Pancreas (tissue), 10 donors: ENCODE measurements around the gene PJA2. TPM values are rescaled to one million over a fixed set of nuclear protein-coding genes. Genes with fewer than 3 reads are reported as not detected.
A peak's percentile ranks its signal among the peaks of the same experiment; 100 is the strongest.

Experiments
- ATAC-seq, 4 donors: fragments of 200-7000 bp; cut with Tn5 transposase; one replicate each; pipeline versions ENCODE4 v1.8.0 to v1.9.1; 2020; ENCODE audit warnings: mild to moderate bottlenecking in 4 of 4, moderate library complexity in 4 of 4
- DNase-seq, 6 donors: peaks; one replicate each; pipeline ENCODE4 v3.0.0-alpha.2; 2020
- FAIRE-seq: peaks from 2 replicates; lab custom pipeline; 2012; peaks lifted over from hg19 to GRCh38; lab: Jason Lieb, UNC
- H3K27ac ChIP-seq, 4 donors: fragments of 200-600 bp; sonication (generic); 1 replicate in 3 of 4; 2 replicates in 1 of 4; pipeline versions ENCODE4 v1.5.0 to v1.8.0; 2020
- H3K27me3 ChIP-seq, 4 donors: fragments of 200-600 bp; one replicate each; pipeline ENCODE4 v1.8.0; 2021
- H3K36me3 ChIP-seq, 3 donors: fragments of 200-600 bp; sonication (generic) in 1 of 3; one replicate each; pipeline versions ENCODE4 v1.5.0 to v1.8.0; 2020 to 2021
- H3K4me1 ChIP-seq, 3 donors: fragments of 200-600 bp; one replicate each; pipeline ENCODE4 v1.8.0; 2021
- H3K4me3 ChIP-seq, 4 donors: fragments of 200-600 bp; sonication (generic) in 2 of 4; one replicate each; pipeline versions ENCODE4 v1.5.0 to v1.8.0; 2020 to 2021
- H3K9me3 ChIP-seq, 4 donors: fragments of 200-600 bp; one replicate each; pipeline ENCODE4 v1.8.0; 2021
- WGBS, 2 donors: extraction: QIAGEN DNeasy Blood & Tissue Kit; methylation state at CpG; one replicate each; pipeline ENCODE4 v1.1.7; 2013; 5-methylcytosine and 5-hydroxymethylcytosine counted together
- intact Hi-C, 3 donors: fragments of 100-400 bp; cut with DNase I; formaldehyde crosslinking; loops; one replicate each; pipeline versions ENCODE4 v1.11.1 to v1.14.2; 2022
- polyA plus RNA-seq, 2 donors: library from polyadenylated mRNA; stranded (reverse); fragments of 200-250 nt; gene quantifications; one replicate each; pipeline ENCODE4 v1.2.3, GENCODE V29; 2013
- total RNA-seq, 6 donors: library from RNA; stranded (reverse); fragmentation: NEBNext Ultra II Directional in 4 of 6; extraction: Animal tissue kit (Norgen Biotek cat#: 25700) in 4 of 6; gene quantifications; one replicate each; pipeline versions ENCODE4 v1.2.1 to v1.2.4, GENCODE V29; 2021 to 2023
- TF ChIP-seq, protein P1 (sequence below), 4 donors: fragments of 200-600 bp; sonication (generic) in 3 of 4; IDR thresholded peaks; one replicate each; pipeline versions ENCODE4 v1.5.0 to v1.8.0; 2021; ENCODE audit warnings: antibody characterized with exemption in 4 of 4
- donor health status: healthy with polysubstance abuse.
- donor health status: DM: no; HTN: no; CAD: no; lungs with moderate emphysema.
- donor health status: DM: no; HTN: no; CAD: no.
- donor health status: control.
- donor health status: control.
- donor health status: Bipolar disorder and iron deficiency.
- donor health status: DM: yes; HTN: yes; CAD: no.
- donor health status: DM: no; HTN: no; CAD: no.
- donor health status: DM: no; HTN: no; CAD: no.
- donor health status: DM: yes; HTN: yes; CAD: no.

The PJA2 gene
- total and polyA plus RNA-seq, 8 donors: 10.4 to 49.7 (median 31.1) TPM

DNA sequence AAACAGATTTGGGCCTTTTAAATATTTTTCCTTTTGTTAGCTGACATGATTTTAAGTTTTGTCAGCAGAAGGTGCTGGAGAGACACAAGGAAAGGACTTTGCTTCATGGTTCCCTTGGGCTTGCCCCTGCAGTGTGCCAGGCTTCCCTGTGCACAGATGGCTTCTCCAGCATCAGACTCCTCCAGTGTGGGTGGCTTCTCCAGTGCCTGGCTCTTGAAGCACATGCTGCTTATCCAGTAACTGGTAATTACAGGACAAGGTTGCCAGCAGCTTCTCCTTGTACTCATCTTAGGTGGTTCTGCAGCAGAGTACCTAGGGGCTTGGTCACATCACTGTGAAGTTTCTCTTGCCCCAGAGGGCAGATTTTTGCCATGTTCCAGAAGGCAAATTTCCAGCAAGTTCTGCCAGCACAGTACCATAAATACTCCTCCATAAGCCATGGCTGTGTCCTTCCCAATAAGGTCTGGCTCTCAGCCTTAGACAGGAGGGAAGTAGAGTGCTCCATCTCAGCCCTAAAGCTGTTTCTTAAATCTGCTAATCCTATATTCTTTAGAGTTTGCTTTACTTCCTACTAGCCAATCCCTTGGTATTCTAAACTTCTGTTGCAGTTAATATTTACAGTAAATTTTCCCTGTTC lies 62.4 kb downstream of the PJA2 start:
- DNase-seq: no peak
- TF ChIP-seq, protein P1, sequence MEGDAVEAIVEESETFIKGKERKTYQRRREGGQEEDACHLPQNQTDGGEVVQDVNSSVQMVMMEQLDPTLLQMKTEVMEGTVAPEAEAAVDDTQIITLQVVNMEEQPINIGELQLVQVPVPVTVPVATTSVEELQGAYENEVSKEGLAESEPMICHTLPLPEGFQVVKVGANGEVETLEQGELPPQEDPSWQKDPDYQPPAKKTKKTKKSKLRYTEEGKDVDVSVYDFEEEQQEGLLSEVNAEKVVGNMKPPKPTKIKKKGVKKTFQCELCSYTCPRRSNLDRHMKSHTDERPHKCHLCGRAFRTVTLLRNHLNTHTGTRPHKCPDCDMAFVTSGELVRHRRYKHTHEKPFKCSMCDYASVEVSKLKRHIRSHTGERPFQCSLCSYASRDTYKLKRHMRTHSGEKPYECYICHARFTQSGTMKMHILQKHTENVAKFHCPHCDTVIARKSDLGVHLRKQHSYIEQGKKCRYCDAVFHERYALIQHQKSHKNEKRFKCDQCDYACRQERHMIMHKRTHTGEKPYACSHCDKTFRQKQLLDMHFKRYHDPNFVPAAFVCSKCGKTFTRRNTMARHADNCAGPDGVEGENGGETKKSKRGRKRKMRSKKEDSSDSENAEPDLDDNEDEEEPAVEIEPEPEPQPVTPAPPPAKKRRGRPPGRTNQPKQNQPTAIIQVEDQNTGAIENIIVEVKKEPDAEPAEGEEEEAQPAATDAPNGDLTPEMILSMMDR (IDR thresholded peaks at IDR 0.05): no peak
- peak in 3 of 4 donors; percentile 27 to 58 (median 55) for ATAC-seq
- Histone ChIP-seq H3K36me3 (peaks cover 0 to 16% (median 4%) of the 10 kb centered on the region in 3 donors), H3K27ac (no peak overlapping the region), H3K4me3 (no peak overlapping the region), H3K9me3 (no peaks in the 10 kb centered on the region), H3K27me3 (no peaks in the 10 kb centered on the region), H3K4me1 (no peaks in the 10 kb centered on the region)
- intact Hi-C loops: no loop called here
- no peak for FAIRE-seq

DNA sequence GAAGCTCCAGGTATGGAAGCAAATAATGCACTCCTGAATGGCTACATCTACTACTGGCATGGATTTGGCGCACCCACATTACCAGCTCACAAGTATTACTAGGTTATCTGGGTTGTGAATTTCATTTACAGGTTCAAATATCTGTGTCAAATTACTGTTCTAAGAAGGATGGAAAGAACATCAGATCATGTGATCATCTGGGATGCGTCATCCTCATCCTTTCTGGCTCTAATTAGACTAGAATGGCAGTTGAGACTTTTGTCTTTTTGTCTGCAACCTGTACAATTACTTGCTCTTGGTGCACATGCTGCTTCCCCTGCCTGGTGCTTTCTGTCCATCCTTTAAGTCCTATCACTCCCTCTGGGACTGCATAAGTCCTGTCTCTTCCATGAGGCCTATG lies 64.1 kb downstream of the PJA2 start:
- Histone ChIP-seq H3K36me3 (peaks cover 0 to 16% (median 4%) of the 10 kb centered on the region in 3 donors), H3K27me3 (no peaks in the 10 kb centered on the region), H3K27ac (no peak overlapping the region), H3K9me3 (no peaks in the 10 kb centered on the region), H3K4me1 (no peaks in the 10 kb centered on the region), H3K4me3 (no peak overlapping the region)
- intact Hi-C loops: no loop called here
- TF ChIP-seq, protein P1 (IDR thresholded peaks at IDR 0.05): no peak
- DNase-seq (no peak), ATAC-seq (no peak), FAIRE-seq (no peak)
- 96 to 98% methylated on average over 2 of the region's 2 CpGs for WGBS, 2 donors

DNA sequence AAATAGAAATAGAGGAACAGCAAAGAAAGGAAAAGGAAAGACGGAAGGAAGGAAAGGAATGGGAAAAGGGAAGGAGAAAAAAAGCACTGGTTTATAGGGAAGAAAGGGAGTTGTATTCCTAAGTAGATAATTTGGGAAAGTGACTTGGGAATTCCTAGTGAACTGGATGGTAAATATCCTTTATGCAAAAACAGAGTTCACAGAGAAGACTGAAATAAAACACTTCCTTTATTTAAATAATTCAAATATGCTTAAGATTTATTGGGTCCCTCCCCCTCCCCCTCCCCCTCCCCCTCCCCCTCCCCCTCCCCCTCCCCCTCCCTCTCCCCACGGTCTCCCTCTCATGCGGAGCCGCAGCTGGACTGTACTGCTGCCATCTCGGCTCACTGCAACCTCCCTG lies 69.4 kb downstream of the PJA2 start:
- WGBS, 2 donors: 71 to 87% methylated on average over 1 to 3 of the region's 5 CpGs
- intact Hi-C loops: no loop called here
- Histone ChIP-seq H3K9me3 (no peaks in the 10 kb centered on the region), H3K4me3 (no peak overlapping the region), H3K27ac (no peak overlapping the region), H3K4me1 (no peaks in the 10 kb centered on the region), H3K27me3 (no peaks in the 10 kb centered on the region), H3K36me3 (peaks cover 0 to 22% (median 4%) of the 10 kb centered on the region in 3 donors)
- DNase-seq: no peak
- TF ChIP-seq, protein P1 (IDR thresholded peaks at IDR 0.05): no peak
- no peak for FAIRE-seq
- ATAC-seq: no peak

DNA sequence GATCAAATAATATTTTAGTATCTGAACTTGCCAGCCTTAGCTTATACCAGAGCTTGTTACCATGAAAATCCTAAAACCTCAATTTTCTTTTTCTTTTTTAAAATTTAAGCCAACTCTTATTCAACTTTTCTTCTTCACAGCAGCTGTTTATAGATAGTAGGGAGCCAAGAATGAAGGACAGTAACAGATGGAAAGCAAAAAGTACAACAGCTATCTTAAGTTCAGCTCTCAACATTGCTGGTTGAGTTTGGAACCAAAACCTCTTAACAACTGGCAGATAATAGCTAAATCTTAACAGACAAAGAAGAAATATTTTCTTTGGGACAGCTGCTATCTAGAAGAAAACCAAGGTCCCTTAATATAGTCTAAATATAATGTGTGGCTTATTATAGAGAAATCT lies 74.7 kb downstream of the PJA2 start:
- no peak overlapping the region for H3K27ac ChIP-seq
- TF ChIP-seq, protein P1 (IDR thresholded peaks at IDR 0.05): no peak
- intact Hi-C loops: no loop called here
- DNase-seq (no peak), ATAC-seq (no peak), FAIRE-seq (no peak)
- H3K9me3 ChIP-seq: no peaks in the 10 kb centered on the region
- no peak overlapping the region for H3K4me3 ChIP-seq
- no peaks in the 10 kb centered on the region for H3K27me3 ChIP-seq
- peaks cover 0 to 6% (median 2%) of the 10 kb centered on the region in 3 donors for H3K36me3 ChIP-seq
- no peaks in the 10 kb centered on the region for H3K4me1 ChIP-seq

DNA sequence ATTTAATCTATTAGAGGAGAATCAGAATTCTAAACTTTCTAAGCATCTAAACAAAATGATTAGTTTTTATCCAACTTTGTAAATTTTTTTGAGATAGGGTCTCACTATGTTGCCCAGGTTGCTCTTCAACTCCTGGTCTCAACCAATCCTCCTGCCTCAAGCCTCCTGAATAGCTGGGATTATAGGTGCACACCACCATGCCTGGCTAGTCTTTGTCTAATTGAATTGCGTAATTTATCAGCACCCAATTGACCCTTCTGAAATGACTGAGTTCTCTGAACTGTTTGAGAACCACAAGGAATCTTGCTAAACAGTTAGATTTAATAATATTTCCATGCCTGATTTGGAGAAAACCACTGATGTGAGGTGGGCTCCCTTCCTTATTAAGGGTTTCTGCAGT lies 75.7 kb downstream of the PJA2 start:
- no peaks in the 10 kb centered on the region for H3K4me1 ChIP-seq
- 96 to 100% methylated on average over 1 of the region's 1 CpG for WGBS, 2 donors
- intact Hi-C loops: no loop called here
- no peak overlapping the region for H3K4me3 ChIP-seq
- TF ChIP-seq, protein P1 (IDR thresholded peaks at IDR 0.05): no peak
- H3K36me3 ChIP-seq: peaks cover 0 to 6% (median 2%) of the 10 kb centered on the region in 3 donors
- FAIRE-seq: no peak
- no peaks in the 10 kb centered on the region for H3K27me3 ChIP-seq
- no peak for DNase-seq
- no peak for ATAC-seq
- no peak overlapping the region for H3K27ac ChIP-seq
- no peaks in the 10 kb centered on the region for H3K9me3 ChIP-seq
